SU-DHL-6 (cell line): ENCODE data around the gene MOCS1.

Experiments
- H2AFZ ChIP-seq: fragments of 200-600 bp; sonication (generic); 2 replicates; pipeline ENCODE4 v1.6.1; 2014; ENCODE audit warnings: low read depth, mild to moderate bottlenecking, moderate library complexity, mixed read lengths, antibody characterized with exemption, low read length; ENCODE audit not compliant: severe bottlenecking
- H3F3A ChIP-seq: fragments of 200-600 bp; shearing (Covaris generic); 2 replicates; pipeline ENCODE4 v1.6.0; 2016; ENCODE audit warnings: antibody characterized with exemption, mild to moderate bottlenecking; ENCODE audit not compliant: insufficient read depth
- H3K27ac ChIP-seq: fragments of 200-600 bp; sonication (generic); 2 replicates; pipeline ENCODE4 v1.5.1; 2016; ENCODE audit warnings: low read depth, mild to moderate bottlenecking, low read length, moderate library complexity, mixed read lengths
- H3K27me3 ChIP-seq: fragments of 200-600 bp; sonication (generic), shearing (Covaris generic); 2 replicates; pipeline ENCODE4 v1.6.0; 2014; ENCODE audit warnings: mild to moderate bottlenecking, low read length
- H3K36me3 ChIP-seq: fragments of 200-600 bp; sonication (generic); 2 replicates; pipeline ENCODE4 v1.6.1; 2014; ENCODE audit warnings: mild to moderate bottlenecking, low read length, mixed read lengths
- H3K4me2 ChIP-seq: fragments of 300-600, 200-600 bp; shearing (Covaris generic), sonication (generic); 2 replicates; pipeline ENCODE4 v1.6.0; 2014; ENCODE audit warnings: low read length, low read depth, mild to moderate bottlenecking; ENCODE audit not compliant: poor library complexity, severe bottlenecking
- H3K4me3 ChIP-seq: fragments of 200-600 bp; sonication (generic); 2 replicates; pipeline ENCODE4 v1.5.1; 2014; ENCODE audit warnings: antibody characterized with exemption, low read length, mild to moderate bottlenecking, mixed read lengths; ENCODE audit not compliant: insufficient read depth, poor library complexity, severe bottlenecking
- H3K79me2 ChIP-seq: fragments of 200-600 bp; sonication (generic); 2 replicates; pipeline ENCODE4 v1.6.1; 2014; ENCODE audit warnings: mild to moderate bottlenecking, low read length, moderate library complexity; ENCODE audit not compliant: insufficient read depth
- H3K9ac ChIP-seq: fragments of 200-600 bp; sonication (generic); 2 replicates; pipeline ENCODE4 v1.7.0; 2014; ENCODE audit warnings: mild to moderate bottlenecking, low read length
- H3K9me2 ChIP-seq: fragments of 200-600 bp; sonication (generic); replicated peaks from 2 replicates; pipeline ENCODE4 v1.6.1; 2014; ENCODE audit warnings: low read length; ENCODE audit not compliant: insufficient read depth
- H3K9me3 ChIP-seq: fragments of 200-600 bp; sonication (generic); 2 replicates; pipeline ENCODE4 v1.6.1; 2014; ENCODE audit warnings: low read length, mixed read lengths; ENCODE audit not compliant: insufficient read depth
- H4K20me1 ChIP-seq: fragments of 200-600 bp; sonication (generic); 2 replicates; pipeline ENCODE4 v1.6.1; 2014; ENCODE audit warnings: low read depth, mild to moderate bottlenecking, antibody characterized with exemption, low read length, moderate library complexity, mixed read lengths
- CTCF ChIP-seq: fragments of 200-600 bp; sonication (generic); IDR thresholded peaks from one replicate; pipeline ENCODE4 v1.5.1; 2017; ENCODE audit warnings: antibody characterized with exemption, mild to moderate bottlenecking, low read length, moderate library complexity; ENCODE audit not compliant: insufficient read depth, poor library complexity, severe bottlenecking
- EZH2phosphoT487 ChIP-seq: fragments of 200-600 bp; sonication (generic), shearing (Covaris generic); conservative IDR thresholded peaks from 2 replicates; pipeline ENCODE4 v1.6.1; 2018; ENCODE audit warnings: mild to moderate bottlenecking, antibody characterized with exemption, low read length, moderate library complexity, mixed read lengths

The MOCS1 gene

GRCh38 chr6:39915866-39916265 lies 18.4 kb downstream of the MOCS1 start:
- Histone ChIP-seq H3K4me2 (no peak overlapping the region), H2AFZ (no peak overlapping the region), H3K9me2 (0 out of 2 replicates have a peak, but pooled peaks cover 4% of the 10 kb centered on the region), H3K27me3 (no peaks in the 10 kb centered on the region; the same call in 1 of the 2 replicates), H3K36me3 (no peaks in the 10 kb centered on the region), H3K4me3 (no peak overlapping the region), H3K9me3 (no peaks in the 10 kb centered on the region), H3K27ac (no peak overlapping the region), H3F3A (no peaks in the 10 kb centered on the region), H3K79me2 (no peaks in the 10 kb centered on the region), H4K20me1 (no peaks in the 10 kb centered on the region), H3K9ac (no peak overlapping the region)
- no peak for TF ChIP-seq EZH2phosphoT487
- TF ChIP-seq CTCF: no peak

GRCh38 chr6:39914239-39914638 lies 20.0 kb downstream of the MOCS1 start:
- Histone ChIP-seq H3K9me2 (0 out of 2 replicates have a peak, but pooled peaks cover 4% of the 10 kb centered on the region), H3K9me3 (no peaks in the 10 kb centered on the region), H3F3A (no peaks in the 10 kb centered on the region), H3K27ac (no peak overlapping the region), H4K20me1 (no peaks in the 10 kb centered on the region), H3K27me3 (no peaks in the 10 kb centered on the region), H3K4me3 (no peak overlapping the region), H3K79me2 (no peaks in the 10 kb centered on the region), H3K36me3 (no peaks in the 10 kb centered on the region), H3K9ac (no peak overlapping the region), H2AFZ (no peak overlapping the region), H3K4me2 (no peak overlapping the region)
- TF ChIP-seq CTCF: no peak

- H3K4me3 ChIP-seq: no peak overlapping the region
- H3K27ac ChIP-seq: no peak overlapping the region
- no peaks in the 10 kb centered on the region for H3F3A ChIP-seq
- H3K79me2 ChIP-seq: no peaks in the 10 kb centered on the region
- no peaks in the 10 kb centered on the region for H3K36me3 ChIP-seq
- no peaks in the 10 kb centered on the region for H3K9me3 ChIP-seq
- H3K9me2 ChIP-seq: 0 out of 2 replicates have a peak, but pooled peaks cover 4% of the 10 kb centered on the region
- no peak overlapping the region for H3K9ac ChIP-seq
- no peak overlapping the region for H2AFZ ChIP-seq
- no peaks in the 10 kb centered on the region for H4K20me1 ChIP-seq
- no peak overlapping the region for H3K4me2 ChIP-seq
- TF ChIP-seq EZH2phosphoT487 (no peak), CTCF (no peak)
- H3K27me3 ChIP-seq: no peaks in the 10 kb centered on the region
Measured at GRCh38 chr6:39913391-39913916, 20.8 kb downstream of the MOCS1 start.
